ENCODE results near the gene PGM2.

PGM2 gene

DNA sequence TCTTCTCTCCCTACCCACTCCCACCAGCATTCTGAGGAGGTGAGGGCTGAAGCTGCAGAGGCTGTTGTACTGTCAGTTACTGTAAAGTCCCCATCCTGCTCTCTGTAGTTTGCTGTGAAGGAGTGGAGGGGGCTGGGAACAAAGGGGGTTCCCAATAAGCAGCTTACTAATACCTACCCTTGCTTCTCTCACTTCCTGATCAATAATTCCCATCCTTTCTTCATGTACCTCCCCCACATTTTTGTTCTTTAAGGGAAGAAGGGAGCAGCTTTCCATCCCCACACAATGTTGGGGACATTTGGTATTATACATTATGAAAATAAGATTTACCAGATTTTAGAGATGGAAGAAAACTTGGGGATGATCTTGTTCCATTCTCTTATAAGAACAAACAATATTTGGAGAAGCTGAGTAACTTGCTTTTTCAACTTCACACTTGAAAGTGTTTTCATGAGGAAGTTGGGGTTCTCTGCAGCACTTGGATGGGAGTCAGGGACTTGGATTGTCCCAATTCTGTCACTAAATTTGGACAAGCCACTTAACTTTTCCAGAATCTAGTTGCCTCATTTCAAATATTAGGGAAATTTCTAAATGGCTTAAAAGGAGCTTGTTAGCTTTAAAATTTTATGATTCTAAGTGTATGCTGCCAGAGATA, 69.8 kb downstream of the PGM2 start:
- ATAC-seq (ENCODE audit: low read depth) (no peak), DNase-seq (ENCODE audit: low spot score) (no peak)
- Histone ChIP-seq H3K27me3 (ENCODE audit: insufficient read depth, poor library complexity, severe bottlenecking) (no peaks in the 10 kb centered on the region), H3K4me3 (ENCODE audit: severe bottlenecking) (no peak overlapping the region), H3K9me3 (ENCODE audit: severe bottlenecking) (no peaks in the 10 kb centered on the region), H3K27ac (ENCODE audit: poor library complexity, severe bottlenecking) (no peak overlapping the region), H3K4me1 (ENCODE audit: insufficient read depth, poor library complexity, severe bottlenecking) (no peaks in the 10 kb centered on the region), H3K36me3 (ENCODE audit: low read depth) (no peaks in the 10 kb centered on the region)
- TF ChIP-seq, protein P1, sequence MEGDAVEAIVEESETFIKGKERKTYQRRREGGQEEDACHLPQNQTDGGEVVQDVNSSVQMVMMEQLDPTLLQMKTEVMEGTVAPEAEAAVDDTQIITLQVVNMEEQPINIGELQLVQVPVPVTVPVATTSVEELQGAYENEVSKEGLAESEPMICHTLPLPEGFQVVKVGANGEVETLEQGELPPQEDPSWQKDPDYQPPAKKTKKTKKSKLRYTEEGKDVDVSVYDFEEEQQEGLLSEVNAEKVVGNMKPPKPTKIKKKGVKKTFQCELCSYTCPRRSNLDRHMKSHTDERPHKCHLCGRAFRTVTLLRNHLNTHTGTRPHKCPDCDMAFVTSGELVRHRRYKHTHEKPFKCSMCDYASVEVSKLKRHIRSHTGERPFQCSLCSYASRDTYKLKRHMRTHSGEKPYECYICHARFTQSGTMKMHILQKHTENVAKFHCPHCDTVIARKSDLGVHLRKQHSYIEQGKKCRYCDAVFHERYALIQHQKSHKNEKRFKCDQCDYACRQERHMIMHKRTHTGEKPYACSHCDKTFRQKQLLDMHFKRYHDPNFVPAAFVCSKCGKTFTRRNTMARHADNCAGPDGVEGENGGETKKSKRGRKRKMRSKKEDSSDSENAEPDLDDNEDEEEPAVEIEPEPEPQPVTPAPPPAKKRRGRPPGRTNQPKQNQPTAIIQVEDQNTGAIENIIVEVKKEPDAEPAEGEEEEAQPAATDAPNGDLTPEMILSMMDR (IDR thresholded peaks at IDR 0.05; ENCODE audit: poor library complexity, severe bottlenecking): no peak

DNA sequence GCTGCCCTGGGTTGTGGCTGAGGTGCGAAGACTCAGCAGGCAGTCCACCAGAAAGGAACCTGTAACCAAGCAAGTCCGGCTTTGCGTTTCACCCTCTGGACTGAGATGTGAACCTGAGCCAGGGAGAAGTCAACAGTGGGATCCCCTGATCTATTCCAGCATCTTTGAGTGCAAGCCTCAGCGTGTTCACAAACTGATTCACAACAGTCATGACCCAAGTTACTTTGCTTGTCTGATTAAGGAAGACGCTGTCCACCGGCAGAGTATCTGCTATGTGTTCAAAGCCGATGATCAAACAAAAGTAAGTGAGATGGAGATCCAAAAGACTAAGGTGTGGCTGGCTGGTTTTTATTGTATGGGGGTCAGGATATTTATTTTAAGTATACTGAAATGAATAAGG, 75.7 kb downstream of the PGM2 start:
- Histone ChIP-seq H3K36me3 (ENCODE audit: low read depth) (no peaks in the 10 kb centered on the region), H3K4me3 (ENCODE audit: severe bottlenecking) (no peak overlapping the region), H3K27me3 (ENCODE audit: insufficient read depth, poor library complexity, severe bottlenecking) (no peaks in the 10 kb centered on the region), H3K27ac (ENCODE audit: poor library complexity, severe bottlenecking) (no peak overlapping the region), H3K9me3 (ENCODE audit: severe bottlenecking) (no peaks in the 10 kb centered on the region), H3K4me1 (ENCODE audit: insufficient read depth, poor library complexity, severe bottlenecking) (no peaks in the 10 kb centered on the region)
- no peak for DNase-seq (ENCODE audit: low spot score)
- no peak for ATAC-seq (ENCODE audit: low read depth)
- TF ChIP-seq, protein P1 (IDR thresholded peaks at IDR 0.05; ENCODE audit: poor library complexity, severe bottlenecking): no peak

DNA sequence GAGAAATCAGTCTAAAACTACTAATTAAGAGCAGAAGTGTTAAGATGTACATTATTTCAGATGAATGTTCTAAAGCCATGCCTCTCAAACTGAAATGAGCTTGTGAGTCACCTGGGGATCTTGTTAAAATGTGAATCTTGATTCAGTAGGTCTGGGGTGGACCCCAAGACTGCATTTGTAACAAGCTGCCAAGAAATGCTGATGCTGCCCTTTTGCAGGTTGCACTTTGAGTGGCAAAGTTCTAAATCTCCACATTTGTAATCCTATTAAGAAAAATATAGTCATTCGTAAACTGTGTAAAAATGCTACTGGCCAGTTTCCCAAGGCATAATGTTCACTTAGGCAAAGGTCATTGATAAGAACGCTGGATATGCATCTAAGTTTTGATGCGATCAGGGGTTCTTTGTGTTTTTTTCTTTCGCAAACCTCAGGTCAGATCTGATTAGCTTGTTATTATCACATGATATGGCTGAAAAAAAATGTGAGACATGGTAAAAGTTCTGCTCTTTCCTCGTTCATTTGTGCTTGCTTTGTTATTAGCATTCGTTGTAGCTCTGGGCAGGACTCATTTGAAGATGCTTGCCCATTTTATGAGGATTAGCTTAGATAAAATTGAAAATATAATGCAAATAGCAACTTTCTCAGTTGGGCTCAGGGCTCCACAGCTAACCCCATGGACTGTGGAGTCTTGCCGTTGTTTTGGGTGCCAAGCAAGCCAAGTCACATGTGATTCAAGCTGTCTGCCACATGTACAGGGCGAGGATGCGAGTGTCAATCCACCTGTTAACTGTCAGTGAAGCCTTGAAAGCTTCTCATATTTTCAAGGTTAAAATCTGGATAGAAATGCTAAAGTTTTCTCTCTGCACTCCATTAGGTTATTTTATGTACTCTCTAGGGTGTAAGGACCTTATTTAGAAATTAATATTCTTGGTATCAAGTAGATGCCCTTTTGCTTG, 76.5 kb downstream of the PGM2 start:
- ATAC-seq (ENCODE audit: low read depth) (no peak), DNase-seq (ENCODE audit: low spot score) (no peak)
- H3K27ac ChIP-seq (ENCODE audit: poor library complexity, severe bottlenecking): no peak overlapping the region
- TF ChIP-seq, protein P1 (IDR thresholded peaks at IDR 0.05; ENCODE audit: poor library complexity, severe bottlenecking): no peak
- no peaks in the 10 kb centered on the region for H3K36me3 ChIP-seq (ENCODE audit: low read depth)
- no peaks in the 10 kb centered on the region for H3K9me3 ChIP-seq (ENCODE audit: severe bottlenecking)
- H3K4me1 ChIP-seq (ENCODE audit: insufficient read depth, poor library complexity, severe bottlenecking): no peaks in the 10 kb centered on the region
- no peak overlapping the region for H3K4me3 ChIP-seq (ENCODE audit: severe bottlenecking)
- H3K27me3 ChIP-seq (ENCODE audit: insufficient read depth, poor library complexity, severe bottlenecking): no peaks in the 10 kb centered on the region

DNA sequence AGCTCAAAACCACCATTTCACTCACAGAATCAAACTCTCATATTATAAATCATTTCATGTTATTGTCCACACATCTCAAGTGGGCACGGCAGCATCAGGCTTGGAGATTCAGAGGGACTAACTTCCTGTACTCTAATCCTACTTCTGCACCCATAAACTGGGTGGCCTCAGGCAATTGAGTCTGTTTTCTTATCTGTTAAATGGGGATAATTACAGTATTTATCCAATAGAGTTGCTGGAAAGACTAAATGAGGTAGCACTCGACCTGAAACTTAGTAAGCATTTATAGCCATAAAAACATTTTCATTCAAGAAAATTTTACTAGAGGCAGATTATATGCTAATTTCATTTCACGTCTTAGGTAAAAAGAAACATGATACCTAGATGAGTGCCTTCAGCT, 77.4 kb downstream of the PGM2 start:
- no peaks in the 10 kb centered on the region for H3K9me3 ChIP-seq (ENCODE audit: severe bottlenecking)
- no peak for ATAC-seq (ENCODE audit: low read depth)
- DNase-seq (ENCODE audit: low spot score): no peak
- H3K36me3 ChIP-seq (ENCODE audit: low read depth): no peaks in the 10 kb centered on the region
- TF ChIP-seq, protein P1 (IDR thresholded peaks at IDR 0.05; ENCODE audit: poor library complexity, severe bottlenecking): no peak
- H3K27me3 ChIP-seq (ENCODE audit: insufficient read depth, poor library complexity, severe bottlenecking): no peaks in the 10 kb centered on the region
- H3K4me3 ChIP-seq (ENCODE audit: severe bottlenecking): no peak overlapping the region
- no peaks in the 10 kb centered on the region for H3K4me1 ChIP-seq (ENCODE audit: insufficient read depth, poor library complexity, severe bottlenecking)
- H3K27ac ChIP-seq (ENCODE audit: poor library complexity, severe bottlenecking): no peak overlapping the region
